T-helper 2 cell treated with Interferon-gamma antibody and Interleukin-4, amounts not matched to agents 5 μg/mL and 100 μg/mL, for 36 hours (primary cell): ENCODE data around the gene LYL1.

ENCODE experiments used
- DNase-seq: peaks from one replicate; pipeline ENCODE4 v3.0.0; 2021; ENCODE audit warnings: low spot score
- H3K27ac Mint-ChIP-seq: one replicate; pipeline ENCODE4 v1.8.0; 2021; ENCODE audit warnings: mild to moderate bottlenecking, mixed read lengths
- H3K27me3 Mint-ChIP-seq: one replicate; pipeline ENCODE4 v1.8.0; 2021; ENCODE audit warnings: low read depth, mixed read lengths
- H3K36me3 Mint-ChIP-seq: one replicate; pipeline ENCODE4 v1.8.0; 2021; ENCODE audit warnings: low read depth, mixed read lengths
- H3K4me1 Mint-ChIP-seq: one replicate; pipeline ENCODE4 v1.8.0; 2021; ENCODE audit warnings: low read depth, mixed read lengths
- H3K4me3 Mint-ChIP-seq: one replicate; pipeline ENCODE4 v1.8.0; 2022; ENCODE audit warnings: mild to moderate bottlenecking, moderate library complexity, mixed read lengths
- H3K9me3 Mint-ChIP-seq: one replicate; pipeline ENCODE4 v1.8.0; 2021; ENCODE audit warnings: mixed read lengths

Gene LYL1

GRCh38 chr19:13051557-13052165 lies 51.0 kb downstream of the LYL1 start:
- DNase-seq: peak; percentile 7
- H3K27ac Mint-ChIP-seq: no peak overlapping the region
- H3K36me3 Mint-ChIP-seq: no peaks in the 10 kb centered on the region
- H3K4me1 Mint-ChIP-seq: peaks cover 2% of the 10 kb centered on the region
- H3K27me3 Mint-ChIP-seq: peaks cover 8% of the 10 kb centered on the region
- peak overlapping the region; percentile 11 for H3K4me3 Mint-ChIP-seq
- no peaks in the 10 kb centered on the region for H3K9me3 Mint-ChIP-seq

- Mint-ChIP-seq H3K4me3 (no peak overlapping the region), H3K36me3 (no peaks in the 10 kb centered on the region), H3K4me1 (peaks cover 2% of the 10 kb centered on the region), H3K27me3 (peaks cover 10% of the 10 kb centered on the region), H3K9me3 (no peaks in the 10 kb centered on the region), H3K27ac (no peak overlapping the region)
- DNase-seq: no peak
Measured at GRCh38 chr19:13050274-13050673, 52.4 kb downstream of the LYL1 start.
